ENCODE results near the gene GJD2.

GRCh38 chr15:34760909-34761308 is 6.1 kb upstream of the GJD2 start:
- no peak for TF ChIP-seq EZH2 (IDR thresholded peaks at IDR 0.05; ENCODE audit: low read length, unreplicated experiment)
- TF ChIP-seq EZH2phosphoT487 (IDR thresholded peaks at IDR 0.05; ENCODE audit: borderline replicate concordance, low read length): no peak
- no peak for TF ChIP-seq CTCF (conservative IDR thresholded peaks at IDR 0.05; ENCODE audit: low read depth, low read length)

All from PC-3 (cell line).